ENCODE measurements around the gene COL6A2.

GRCh38 chr21:46100426-46100825 is 2.5 kb downstream of the COL6A2 start:
- no peak for TF ChIP-seq ATF3 (IDR thresholded peaks at IDR 0.05)
- no peak for TF ChIP-seq POLR2A (IDR thresholded peaks at IDR 0.05; ENCODE audit: borderline replicate concordance, extremely low read depth, insufficient read depth, insufficient read length)
- no peak for TF ChIP-seq EZH2 (IDR thresholded peaks at IDR 0.05)
- no peak for TF ChIP-seq CTCF (IDR thresholded peaks at IDR 0.05 in 2 of 3, conservative IDR thresholded peaks at IDR 0.05 in 1 of 3; ENCODE audit: borderline replicate concordance in 1 of 3, insufficient read depth in 1 of 3, low read depth in 2 of 3, low read length in 2 of 3)
- no peak for TF ChIP-seq REST (IDR thresholded peaks at IDR 0.05; ENCODE audit: low read depth)
- no peak for TF ChIP-seq EGR1 (IDR thresholded peaks at IDR 0.05; ENCODE audit: low read depth)
- no peak for TF ChIP-seq RAD21 (IDR thresholded peaks at IDR 0.05; ENCODE audit: low read depth)
- no peak for TF ChIP-seq EZH2phosphoT487 (IDR thresholded peaks at IDR 0.05; ENCODE audit: borderline replicate concordance)

All from HCT116 (cell line).